Erythroblast (primary cell): Measurements from ENCODE around the gene ANTXR1.

Experiments used
- DNase-seq, 2 experiments: peaks; one replicate each; lab custom pipeline; 2025; lab: John Stamatoyannopoulos, UW
- GATA1 ChIP-seq: IDR thresholded peaks from 2 replicates; pipeline ENCODE4 v1.6.1; 2011; ENCODE audit warnings: low read depth, mild to moderate bottlenecking, control low read depth, low read length, moderate library complexity
- POLR2A ChIP-seq: IDR thresholded peaks from 2 replicates; pipeline ENCODE4 v1.6.1; 2011; ENCODE audit warnings: mild to moderate bottlenecking, low read length

Gene ANTXR1

DNA sequence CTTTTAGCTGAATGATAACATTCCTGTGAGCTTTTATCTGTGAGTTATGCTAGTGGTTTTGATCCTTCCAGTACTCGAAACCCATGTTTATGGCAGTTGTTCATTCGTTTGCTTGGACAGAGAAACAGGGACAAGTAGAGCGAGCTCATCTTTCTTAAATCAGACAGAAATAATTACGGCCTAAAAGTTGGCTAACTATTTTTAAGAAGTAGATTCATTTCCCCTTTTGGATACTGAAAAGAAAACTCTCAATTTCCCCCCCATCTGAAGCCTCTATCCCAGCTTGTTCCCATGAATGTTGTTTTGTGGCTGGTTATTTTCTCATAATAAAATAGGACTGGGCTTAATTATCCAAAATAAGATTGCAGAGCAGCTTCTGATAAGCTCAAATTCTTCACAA is 67.1 kb downstream of the ANTXR1 start:
- TF ChIP-seq POLR2A (no peak), GATA1 (no peak)
- DNase-seq: no peak

DNA sequence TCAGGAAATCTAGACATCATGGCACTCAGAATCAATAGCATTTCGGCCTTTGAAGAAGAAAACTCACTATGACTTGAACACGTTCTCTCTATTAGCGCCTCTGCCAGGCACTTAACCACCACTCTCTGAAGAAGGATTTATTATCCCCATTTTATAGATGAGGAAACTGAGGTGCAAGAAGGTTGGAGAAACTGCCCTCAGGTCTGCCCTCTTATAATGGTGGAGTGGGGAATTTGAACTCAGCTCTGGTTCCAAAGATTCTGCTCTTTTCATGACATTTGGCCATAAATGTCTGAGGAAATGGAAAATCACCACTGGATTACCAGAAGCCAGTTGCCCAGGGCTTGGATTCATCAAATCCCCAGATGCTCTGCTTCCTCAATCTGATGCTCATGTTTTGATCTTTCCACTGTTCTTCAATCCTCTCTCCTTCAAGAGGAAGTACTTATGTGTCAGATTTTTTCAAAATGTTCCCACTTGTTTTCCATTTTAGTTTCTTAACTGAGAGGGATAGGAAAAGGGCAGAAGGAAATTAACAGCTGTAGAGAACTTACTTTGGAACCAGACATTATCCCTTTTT is 68.1 kb downstream of the ANTXR1 start:
- no peak for DNase-seq
- no peak for TF ChIP-seq GATA1
- TF ChIP-seq POLR2A: no peak

DNA sequence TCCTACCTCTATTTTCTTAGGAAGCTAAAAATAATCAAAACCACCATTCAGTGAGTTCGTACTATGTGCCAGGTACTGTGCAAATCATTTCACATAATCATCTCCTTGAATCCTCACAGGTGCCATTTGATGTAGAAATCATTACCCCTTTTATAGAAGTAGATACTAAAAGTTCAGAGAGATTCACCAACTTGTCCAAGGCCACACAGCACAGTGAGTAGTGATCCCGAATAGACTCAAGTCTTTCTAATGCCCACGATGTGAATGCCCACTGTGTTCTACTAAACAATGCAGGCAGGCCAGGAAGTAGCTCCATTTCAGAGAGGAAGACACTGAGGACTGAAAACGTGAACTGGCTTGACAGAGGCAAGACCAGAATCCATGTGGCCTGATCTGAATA is 68.8 kb downstream of the ANTXR1 start:
- no peak for TF ChIP-seq GATA1
- TF ChIP-seq POLR2A: no peak

DNA sequence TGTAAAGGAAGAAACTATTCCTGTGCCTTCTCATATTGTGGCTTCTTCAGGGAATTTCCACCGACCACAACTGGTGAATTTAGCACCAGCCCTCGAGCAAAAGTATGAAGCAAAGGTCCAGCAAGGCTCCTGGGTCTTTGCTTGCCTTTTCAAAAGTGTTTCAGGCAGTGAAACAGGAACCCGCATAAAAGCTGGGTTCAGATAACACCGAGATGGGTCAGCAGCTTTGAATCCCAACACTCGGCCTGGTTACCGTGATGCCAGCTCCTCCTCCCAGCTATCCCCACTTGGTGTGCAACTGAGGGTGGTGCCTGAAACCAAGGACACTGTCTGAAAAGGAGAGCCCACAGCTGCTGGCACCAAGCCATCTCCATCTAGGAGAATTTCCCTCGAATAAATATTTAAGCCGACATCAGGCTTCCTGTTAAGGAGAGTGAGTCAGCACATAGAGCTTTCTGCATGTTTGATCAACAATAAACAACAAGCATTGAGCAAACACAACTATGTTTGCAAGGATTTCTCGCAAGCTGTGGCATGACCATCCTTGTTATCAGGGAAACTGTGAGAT is 69.5 kb downstream of the ANTXR1 start:
- TF ChIP-seq GATA1 (no peak), POLR2A (no peak)
- no peak for DNase-seq

More for the DNA sequence above, 68.8 kb downstream of the ANTXR1 start:
- DNase-seq: no peak

DNA sequence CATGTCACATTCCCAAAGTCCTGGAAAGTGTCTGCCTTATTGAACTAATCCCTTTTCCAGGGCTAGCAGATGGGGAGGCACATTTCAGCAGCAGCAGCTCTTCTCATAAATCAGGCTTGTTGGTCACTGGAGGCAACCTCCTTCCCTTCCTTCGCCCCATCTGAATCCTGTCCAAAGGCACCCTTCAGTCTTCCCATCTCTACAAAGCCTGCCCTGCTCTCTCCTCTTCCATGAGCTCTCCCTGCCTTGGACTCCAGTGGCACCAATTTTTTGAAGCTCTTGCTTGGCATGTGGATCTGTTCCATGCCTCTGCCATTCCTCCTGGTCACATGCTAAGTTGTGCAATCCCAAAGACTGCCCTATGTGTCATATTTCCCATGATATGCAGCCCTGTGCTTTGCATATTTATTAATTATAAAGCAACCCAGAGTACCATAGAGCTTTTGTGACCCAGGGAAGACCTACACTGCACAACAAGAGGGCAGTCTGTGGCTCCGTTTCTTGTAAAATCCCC is 70.3 kb downstream of the ANTXR1 start:
- no peak for TF ChIP-seq POLR2A
- TF ChIP-seq GATA1: no peak
- no peak for DNase-seq

DNA sequence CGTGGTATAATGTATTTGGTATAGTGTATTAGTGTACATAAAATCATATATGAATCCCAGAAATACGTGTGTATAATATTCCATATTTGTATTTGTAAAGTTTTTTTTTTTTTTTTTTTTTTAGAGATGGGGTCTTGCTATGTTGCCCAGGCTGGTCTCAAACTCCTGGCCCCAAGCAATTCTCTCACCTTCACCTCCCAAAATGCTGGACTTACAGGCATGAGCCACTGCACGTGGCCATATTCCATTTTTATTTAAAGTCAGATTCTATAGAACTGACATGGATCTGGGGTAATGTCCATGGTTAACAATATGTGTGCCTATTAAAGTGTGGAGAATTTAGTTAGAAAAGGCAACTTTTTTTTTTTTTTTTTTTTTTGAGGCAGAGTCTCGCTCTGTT is 71.5 kb downstream of the ANTXR1 start:
- DNase-seq: no peak
- TF ChIP-seq GATA1: no peak
- TF ChIP-seq POLR2A: no peak

DNA sequence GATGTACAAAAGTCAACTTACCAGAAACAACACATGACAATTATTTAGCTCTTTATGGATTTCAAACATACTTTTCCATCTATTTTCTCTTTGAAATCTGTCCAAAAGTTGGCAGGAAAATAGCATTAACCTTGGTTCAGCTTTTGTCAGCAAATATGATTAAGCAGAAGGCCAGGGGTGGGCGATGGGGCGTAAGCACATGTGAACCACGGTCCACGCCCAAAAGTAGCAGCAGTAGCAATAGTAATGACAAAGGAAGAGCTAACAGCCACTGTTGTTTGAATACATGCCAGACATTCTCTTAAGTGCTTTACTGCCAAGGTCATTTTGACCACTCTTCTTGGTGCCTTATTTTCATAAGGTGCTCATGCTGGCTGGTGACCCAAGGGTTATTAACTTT is 73.5 kb downstream of the ANTXR1 start:
- no peak for DNase-seq
- TF ChIP-seq GATA1 (no peak), POLR2A (no peak)

DNA sequence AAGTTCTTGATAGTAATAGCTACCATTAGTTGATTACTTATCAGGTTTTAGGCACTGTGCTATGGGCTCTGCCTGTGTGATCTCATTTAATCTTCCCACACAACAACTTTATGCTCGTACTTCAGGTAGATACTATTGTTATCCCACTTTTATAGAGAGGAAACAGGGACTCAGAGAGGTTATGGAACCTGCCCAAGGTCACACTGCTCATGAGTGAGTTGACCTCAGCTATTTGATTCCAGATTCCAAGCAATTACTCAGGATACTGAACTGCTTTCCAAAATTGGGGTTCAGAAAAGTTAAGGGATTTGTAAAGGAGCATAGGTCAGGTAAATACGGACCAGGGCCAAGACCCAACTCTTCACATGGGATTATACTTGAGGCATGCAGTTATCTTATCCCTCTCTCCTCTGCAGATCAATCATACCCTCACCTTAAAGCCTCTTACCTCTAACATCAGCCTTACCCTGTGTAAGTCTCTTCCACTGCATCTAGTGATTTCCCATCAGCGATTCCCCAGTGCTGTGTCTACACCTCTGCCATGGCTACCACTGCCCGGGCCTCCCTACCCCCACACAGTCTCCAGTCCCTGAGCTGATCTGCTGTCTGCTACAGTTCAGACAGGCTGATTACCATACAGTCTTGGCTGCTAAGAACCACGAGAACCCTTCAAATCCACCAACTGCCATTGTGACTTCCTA is 74.4 kb downstream of the ANTXR1 start:
- no peak for DNase-seq
- TF ChIP-seq POLR2A (no peak), GATA1 (no peak)

DNA sequence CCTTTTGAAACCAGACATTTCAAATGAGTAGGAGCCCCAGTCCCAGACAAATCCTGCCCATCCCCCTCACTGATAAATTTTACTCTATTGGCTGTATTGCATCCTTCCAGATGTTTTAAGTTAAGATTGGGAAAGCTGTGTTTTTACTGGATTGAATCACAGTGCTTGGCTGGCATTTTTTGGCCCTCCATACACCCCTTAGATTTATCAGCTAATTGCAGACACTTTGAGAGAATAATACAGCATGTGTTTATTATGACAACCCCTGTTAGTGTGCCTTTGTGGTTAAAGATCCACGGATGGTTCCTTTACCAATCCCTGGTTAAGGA is 74.9 kb downstream of the ANTXR1 start:
- TF ChIP-seq POLR2A (no peak), GATA1 (no peak)
- no peak for DNase-seq

DNA sequence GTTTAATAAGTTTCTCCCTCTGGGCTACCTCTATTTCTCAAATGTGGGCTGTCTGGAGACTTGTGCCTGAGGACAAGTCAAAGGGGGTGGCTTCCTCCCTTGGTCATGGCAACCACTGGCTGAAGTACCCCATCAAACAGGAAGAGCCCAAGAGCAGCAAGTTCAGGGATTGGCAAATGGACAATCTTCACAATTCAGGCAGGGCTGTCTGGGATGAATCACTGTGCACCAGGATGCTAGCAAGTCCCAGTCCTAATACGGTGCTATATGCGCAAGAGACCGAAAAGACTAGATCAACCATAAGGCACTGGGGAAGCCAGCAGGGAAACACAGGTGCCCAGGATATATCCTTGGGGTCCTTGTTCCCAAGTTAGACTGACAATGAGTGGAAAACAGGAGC is 75.5 kb downstream of the ANTXR1 start:
- TF ChIP-seq POLR2A: no peak
- no peak for TF ChIP-seq GATA1
- no peak for DNase-seq

DNA sequence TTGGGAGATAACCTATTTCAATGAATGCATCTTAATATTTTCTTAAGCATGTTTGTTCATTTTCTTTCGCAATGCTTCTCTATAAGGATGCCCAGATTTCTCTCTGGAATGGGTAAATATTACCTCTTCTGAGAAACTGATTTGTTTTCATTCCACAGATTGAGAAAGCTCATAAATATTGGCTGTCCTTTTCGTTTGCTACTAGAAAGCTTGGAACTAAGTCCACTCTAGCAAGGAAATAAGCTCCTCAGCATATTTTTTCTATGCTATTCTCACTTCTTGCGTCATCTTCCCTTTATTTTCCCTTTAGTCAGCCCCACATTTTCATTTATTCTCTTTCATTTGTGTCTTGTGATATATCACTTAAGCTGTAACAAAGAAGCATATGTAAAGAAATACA is 76.3 kb downstream of the ANTXR1 start:
- no peak for TF ChIP-seq POLR2A
- TF ChIP-seq GATA1: no peak
- DNase-seq: no peak

DNA sequence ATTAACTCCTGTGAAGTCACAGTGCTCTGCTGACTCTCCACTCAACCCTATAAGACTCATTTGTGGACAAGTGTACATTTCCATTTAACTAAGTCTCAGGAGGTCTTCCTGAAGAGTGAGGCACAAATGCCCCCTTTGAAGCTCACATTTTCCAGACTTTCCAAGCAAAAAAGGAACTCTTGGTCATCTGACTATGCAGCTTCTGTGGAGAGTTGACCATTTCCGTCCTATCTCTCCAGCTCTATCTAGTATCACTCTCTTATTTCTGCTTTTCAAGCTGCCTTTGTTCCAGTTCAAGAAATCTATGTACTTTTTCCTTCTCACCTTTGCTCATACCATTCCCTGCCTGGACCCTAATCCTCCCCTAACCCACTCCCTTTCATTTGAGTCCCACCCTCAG is 77.0 kb downstream of the ANTXR1 start:
- DNase-seq: no peak
- no peak for TF ChIP-seq POLR2A
- TF ChIP-seq GATA1: no peak

DNA sequence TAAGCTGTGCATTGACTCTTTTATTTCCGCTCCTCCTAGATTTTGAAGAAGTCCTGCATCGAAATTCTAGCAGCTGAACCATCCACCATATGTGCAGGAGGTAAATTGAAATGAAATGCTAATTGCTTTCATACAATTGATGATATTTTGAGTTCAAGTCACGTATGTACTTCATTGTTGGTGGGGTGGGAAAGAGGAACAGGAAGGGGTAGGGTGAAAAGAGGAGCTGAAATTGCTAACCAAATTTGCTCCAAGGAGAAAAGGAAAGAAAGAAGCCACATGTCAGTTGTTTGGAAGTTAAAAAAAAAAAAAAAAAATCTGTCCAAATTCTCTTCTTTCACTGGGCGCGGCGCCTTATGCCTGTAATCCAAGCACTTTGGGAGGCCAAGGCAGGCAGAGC is 77.8 kb downstream of the ANTXR1 start:
- no peak for DNase-seq
- TF ChIP-seq GATA1 (no peak), POLR2A (no peak)

DNA sequence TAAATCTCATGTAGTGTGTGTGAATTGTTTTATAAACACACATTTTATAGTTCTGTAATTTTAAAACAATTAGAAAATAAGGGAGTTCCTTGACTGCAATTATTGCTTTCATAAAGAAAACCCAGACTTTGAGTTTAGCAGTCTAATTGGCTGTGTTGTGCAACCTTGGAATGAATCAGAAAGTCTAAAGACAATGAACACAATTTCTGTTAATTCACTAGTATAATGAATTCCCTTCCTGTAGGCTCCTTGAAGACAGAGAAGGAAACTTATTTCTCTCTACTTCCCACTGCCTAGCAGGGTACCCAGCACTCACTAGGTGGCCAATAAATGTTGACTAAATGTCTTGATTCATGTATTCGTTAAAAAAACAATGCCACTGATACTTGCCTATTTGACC is 79.9 kb downstream of the ANTXR1 start:
- no peak for DNase-seq
- TF ChIP-seq GATA1: no peak
- no peak for TF ChIP-seq POLR2A

DNA sequence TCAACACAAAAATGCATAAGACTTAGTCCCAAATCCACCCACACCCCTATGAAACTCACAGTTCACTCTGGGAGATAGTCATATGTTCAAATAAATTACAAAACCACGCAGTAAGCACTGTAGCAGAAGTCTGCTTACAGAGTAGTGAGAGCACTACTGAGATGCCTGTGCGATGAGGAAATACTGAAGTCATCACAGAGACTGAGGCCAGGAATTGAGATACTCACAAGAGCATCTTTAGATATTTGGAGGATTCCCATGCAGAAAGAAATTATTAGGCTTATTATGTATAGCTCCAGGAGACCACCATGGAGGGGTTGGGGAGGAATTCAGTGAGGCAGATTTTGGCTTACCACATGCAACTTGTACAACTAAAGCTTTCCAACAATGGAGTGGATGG is 82.3 kb downstream of the ANTXR1 start:
- DNase-seq: no peak
- TF ChIP-seq POLR2A (no peak), GATA1 (no peak)
